ENCODE results near the gene TYROBP.

GRCh38 chr19:35921012-35921411, 12.9 kb upstream of the TYROBP start:
- TF ChIP-seq CTCF (conservative IDR thresholded peaks at IDR 0.05; ENCODE audit: low read length) (no peak), EZH2phosphoT487 (IDR thresholded peaks at IDR 0.05; ENCODE audit: borderline replicate concordance) (no peak)

All from Loucy (cell line).